Measurements from ENCODE around the gene KLK13. TPM values are rescaled to one million over a fixed set of nuclear protein-coding genes. Genes with fewer than 3 reads are reported as not detected.

Gene KLK13
- total RNA-seq, 2 donors from 2014 or later = 0.77 TPM; not detected in 1

DNA sequence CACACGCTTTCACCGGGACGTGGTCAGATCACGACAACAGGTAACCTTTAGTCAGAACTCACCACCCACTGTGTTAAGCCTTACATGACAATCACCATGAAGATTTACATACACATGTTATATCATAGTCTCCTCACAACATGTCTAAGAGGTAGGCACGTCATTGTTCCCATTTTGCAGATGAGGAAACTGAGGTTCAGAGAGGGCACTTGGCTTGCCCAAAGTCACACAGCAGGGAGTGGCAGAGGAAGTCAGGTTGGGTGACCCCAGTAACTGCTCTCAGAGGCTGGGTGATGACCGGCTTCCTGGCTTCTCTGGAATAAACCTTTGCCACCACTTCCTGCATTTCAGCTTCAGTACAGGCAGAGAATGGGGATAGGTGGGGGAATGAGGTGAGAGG is 50.6 kb downstream of the KLK13 start:
- H3K4me3 ChIP-seq = no peak overlapping the region

DNA sequence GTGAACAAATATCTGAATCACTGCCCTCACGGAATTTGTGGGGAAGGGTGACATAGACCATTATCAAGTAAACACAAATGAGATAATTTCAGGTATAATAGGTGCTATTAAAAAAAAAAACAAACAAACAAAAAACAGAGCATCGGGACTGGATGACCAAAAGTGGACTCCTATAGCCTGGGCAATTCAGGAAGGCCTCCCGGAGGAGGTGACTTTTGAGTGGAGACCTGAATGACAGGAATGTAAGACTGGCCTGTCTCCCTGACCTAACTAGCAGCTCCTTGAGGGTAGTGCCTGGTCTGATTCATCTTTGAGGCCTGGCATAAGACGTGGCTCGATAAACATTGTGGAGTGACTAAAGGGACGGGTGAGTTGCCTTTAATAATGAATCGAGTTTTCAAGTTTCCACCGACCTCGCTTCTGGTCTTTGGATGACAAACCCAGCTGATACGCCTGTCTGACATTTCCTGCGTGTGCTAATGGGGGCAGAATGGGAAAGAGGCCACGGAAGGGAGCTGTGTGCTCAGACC is 52.2 kb downstream of the KLK13 start:
- H3K4me3 ChIP-seq = no peak overlapping the region
- no peaks in the 10 kb centered on the region for H3K27me3 ChIP-seq (replicated peaks; ENCODE audit: insufficient read depth)
- no peak for TF ChIP-seq POLR2A (IDR thresholded peaks at IDR 0.05)
- no peak for DNase-seq (ENCODE audit: low spot score)
- intact Hi-C loops (cut with DNase I) = no loop called here
- WGBS = 75% methylated on average over 12 of the region's 12 CpGs
- no peaks in the 10 kb centered on the region for H3K4me1 ChIP-seq (replicated peaks)
- H3K9me3 ChIP-seq = no peaks in the 10 kb centered on the region
- H3K36me3 ChIP-seq = no peaks in the 10 kb centered on the region
- H3K27ac ChIP-seq = no peak overlapping the region

More for the DNA sequence above, 50.6 kb downstream of the KLK13 start:
- TF ChIP-seq, protein P1, sequence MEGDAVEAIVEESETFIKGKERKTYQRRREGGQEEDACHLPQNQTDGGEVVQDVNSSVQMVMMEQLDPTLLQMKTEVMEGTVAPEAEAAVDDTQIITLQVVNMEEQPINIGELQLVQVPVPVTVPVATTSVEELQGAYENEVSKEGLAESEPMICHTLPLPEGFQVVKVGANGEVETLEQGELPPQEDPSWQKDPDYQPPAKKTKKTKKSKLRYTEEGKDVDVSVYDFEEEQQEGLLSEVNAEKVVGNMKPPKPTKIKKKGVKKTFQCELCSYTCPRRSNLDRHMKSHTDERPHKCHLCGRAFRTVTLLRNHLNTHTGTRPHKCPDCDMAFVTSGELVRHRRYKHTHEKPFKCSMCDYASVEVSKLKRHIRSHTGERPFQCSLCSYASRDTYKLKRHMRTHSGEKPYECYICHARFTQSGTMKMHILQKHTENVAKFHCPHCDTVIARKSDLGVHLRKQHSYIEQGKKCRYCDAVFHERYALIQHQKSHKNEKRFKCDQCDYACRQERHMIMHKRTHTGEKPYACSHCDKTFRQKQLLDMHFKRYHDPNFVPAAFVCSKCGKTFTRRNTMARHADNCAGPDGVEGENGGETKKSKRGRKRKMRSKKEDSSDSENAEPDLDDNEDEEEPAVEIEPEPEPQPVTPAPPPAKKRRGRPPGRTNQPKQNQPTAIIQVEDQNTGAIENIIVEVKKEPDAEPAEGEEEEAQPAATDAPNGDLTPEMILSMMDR (IDR thresholded peaks at IDR 0.05) = no peak
- TF ChIP-seq POLR2AphosphoS5 (IDR thresholded peaks at IDR 0.05) (no peak), POLR2A (IDR thresholded peaks at IDR 0.05) (no peak)
- Histone ChIP-seq H3K9me3 (no peaks in the 10 kb centered on the region), H3K4me1 (replicated peaks) (no peaks in the 10 kb centered on the region), H3K27me3 (replicated peaks; ENCODE audit: insufficient read depth) (no peaks in the 10 kb centered on the region), H3K27ac (no peak overlapping the region), H3K36me3 (no peaks in the 10 kb centered on the region)
- WGBS = 93% methylated on average over 6 of the region's 6 CpGs
- intact Hi-C loops (cut with DNase I) = no loop called here
- DNase-seq (ENCODE audit: low spot score) = no peak

DNA sequence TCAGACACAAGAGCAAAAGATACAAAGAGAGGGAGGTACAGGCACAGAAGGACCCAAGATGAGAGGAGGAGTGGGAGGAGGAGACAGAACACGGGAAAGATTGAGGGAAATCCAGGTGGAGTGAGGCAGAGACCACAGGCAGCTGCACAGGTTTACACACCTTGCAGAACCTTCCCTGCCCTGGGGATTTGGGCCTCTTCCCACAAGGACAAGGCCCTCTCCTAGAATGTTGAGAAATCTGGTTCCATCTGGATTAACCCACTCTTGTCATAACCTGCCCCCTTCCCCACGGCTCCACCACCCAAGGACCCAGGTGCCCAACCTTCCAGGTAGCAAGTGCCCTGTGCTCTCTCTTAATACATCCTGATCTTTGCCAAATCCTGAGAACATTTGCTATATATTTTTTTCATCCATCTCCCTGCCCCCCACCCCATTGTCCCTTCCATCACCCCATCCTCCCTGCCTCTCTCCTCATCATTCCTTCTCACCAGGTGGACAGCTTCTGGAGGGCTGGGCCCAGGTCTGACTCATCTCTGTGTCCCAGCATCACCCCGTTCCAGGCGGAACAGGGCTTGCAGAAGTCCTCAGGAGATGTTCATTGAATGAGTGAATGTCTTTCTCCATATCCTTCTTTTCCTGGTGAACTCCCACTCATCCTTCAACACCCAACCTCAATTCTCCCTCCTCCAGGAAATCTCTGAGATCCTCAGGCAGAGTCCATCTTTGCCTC is 54.7 kb downstream of the KLK13 start:
- TF ChIP-seq POLR2A (IDR thresholded peaks at IDR 0.05) (no peak), POLR2AphosphoS5 (IDR thresholded peaks at IDR 0.05) (no peak)
- TF ChIP-seq, protein P1 (IDR thresholded peaks at IDR 0.05) = no peak

DNA sequence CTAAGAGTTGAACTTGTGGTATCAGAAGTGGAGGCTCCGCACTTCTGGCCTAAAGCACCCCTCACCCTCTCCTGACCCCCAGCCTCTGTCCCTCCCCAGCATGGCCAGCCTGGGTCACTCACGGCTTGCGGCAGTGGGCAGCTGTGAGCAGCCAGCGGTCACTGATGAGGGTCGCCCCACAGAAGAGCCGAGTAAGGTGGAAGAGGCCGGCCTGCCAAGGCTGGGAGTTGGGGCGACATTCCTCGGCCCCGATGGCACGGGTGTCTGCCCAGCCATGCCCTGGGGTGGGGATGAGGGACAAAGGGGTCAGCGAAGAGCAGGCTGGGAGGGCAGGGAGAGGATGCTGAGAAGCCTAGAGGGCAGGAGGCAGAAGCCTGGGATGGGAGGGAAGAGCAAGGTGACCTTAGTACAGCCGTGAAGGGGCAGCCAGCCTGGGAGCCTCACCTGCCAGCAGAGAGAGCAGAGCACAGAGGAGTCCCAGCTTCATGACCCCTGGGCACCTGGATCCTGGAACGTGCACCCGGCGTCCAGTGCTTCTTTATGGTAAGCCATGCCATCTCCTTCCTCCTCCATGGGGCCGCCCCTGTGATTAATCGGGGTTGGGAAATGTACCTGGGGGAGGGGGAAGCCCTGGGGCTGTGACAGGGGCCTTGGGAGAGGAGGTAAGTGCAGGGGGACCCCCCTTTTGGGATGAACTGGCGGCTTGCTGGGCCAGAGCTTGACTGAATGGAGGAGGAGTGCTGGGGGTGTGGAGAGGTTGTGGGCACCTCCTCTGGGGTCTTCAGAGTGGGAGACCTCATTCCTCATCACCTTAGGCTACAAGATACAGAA is 55.6 kb downstream of the KLK13 start:
- no peak for TF ChIP-seq POLR2AphosphoS5 (IDR thresholded peaks at IDR 0.05)
- TF ChIP-seq, protein P1 (IDR thresholded peaks at IDR 0.05) = no peak
- TF ChIP-seq POLR2A (IDR thresholded peaks at IDR 0.05) = no peak
- H3K4me1 ChIP-seq (replicated peaks) = no peaks in the 10 kb centered on the region
- no peak overlapping the region for H3K27ac ChIP-seq
- H3K4me3 ChIP-seq = no peak overlapping the region
- intact Hi-C loops (cut with DNase I) = no loop called here
- DNase-seq (ENCODE audit: low spot score) = no peak
- H3K27me3 ChIP-seq (replicated peaks; ENCODE audit: insufficient read depth) = peaks cover 5% of the 10 kb centered on the region
- WGBS = 72% methylated on average over 19 of the region's 19 CpGs
- H3K9me3 ChIP-seq = no peaks in the 10 kb centered on the region
- H3K36me3 ChIP-seq = no peaks in the 10 kb centered on the region

More for the DNA sequence above, 54.7 kb downstream of the KLK13 start:
- H3K4me3 ChIP-seq = no peak overlapping the region
- no peak for DNase-seq (ENCODE audit: low spot score)
- 60% methylated on average over 4 of the region's 4 CpGs for WGBS
- H3K4me1 ChIP-seq (replicated peaks) = no peaks in the 10 kb centered on the region
- no peak overlapping the region for H3K27ac ChIP-seq
- intact Hi-C loops (cut with DNase I) = no loop called here
- H3K9me3 ChIP-seq = no peaks in the 10 kb centered on the region
- H3K27me3 ChIP-seq (replicated peaks; ENCODE audit: insufficient read depth) = peaks cover 5% of the 10 kb centered on the region
- no peaks in the 10 kb centered on the region for H3K36me3 ChIP-seq

DNA sequence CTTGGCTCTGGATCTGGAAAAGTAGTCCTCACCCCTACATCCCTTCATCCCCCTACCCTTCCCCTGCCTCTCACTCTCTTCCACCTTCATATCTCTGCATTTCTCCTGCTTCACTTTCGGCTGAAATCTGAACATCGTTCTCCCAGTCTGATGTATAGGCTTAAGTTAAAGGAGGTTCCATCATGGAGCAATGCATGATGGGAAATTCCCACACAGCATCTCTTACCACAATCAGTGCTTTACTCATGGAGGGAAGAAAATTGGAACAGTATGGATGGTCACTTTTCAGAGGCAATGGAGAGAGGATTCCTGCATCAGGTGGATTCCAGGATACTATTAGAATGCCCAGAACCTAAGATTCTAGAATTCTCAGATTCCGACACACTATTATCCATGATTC is 57.4 kb downstream of the KLK13 start:
- no peak overlapping the region for H3K4me3 ChIP-seq
- no peak for DNase-seq (ENCODE audit: low spot score)
- H3K27ac ChIP-seq = no peak overlapping the region
- no peaks in the 10 kb centered on the region for H3K9me3 ChIP-seq
- WGBS = 83% methylated on average over 3 of the region's 3 CpGs
- H3K36me3 ChIP-seq = no peaks in the 10 kb centered on the region
- H3K27me3 ChIP-seq (replicated peaks; ENCODE audit: insufficient read depth) = peaks cover 13% of the 10 kb centered on the region
- TF ChIP-seq POLR2A (IDR thresholded peaks at IDR 0.05) = no peak
- TF ChIP-seq POLR2AphosphoS5 (IDR thresholded peaks at IDR 0.05) = no peak
- TF ChIP-seq, protein P1 (IDR thresholded peaks at IDR 0.05) = no peak
- no peaks in the 10 kb centered on the region for H3K4me1 ChIP-seq (replicated peaks)
- intact Hi-C loops (cut with DNase I) = no loop called here
